ENCODE measurements around the gene CDH24. TPM values are rescaled to one million over a fixed set of nuclear protein-coding genes. Genes with fewer than 3 reads are reported as not detected.

Gene CDH24
- total and polyA plus RNA-seq, 2 of the 13 experiments (the other 11 are each of a cell fraction or from before 2014, with no cell fraction given) = 0.69 to 0.99 TPM

GRCh38 chr14:23094666-23095195 lies 37.4 kb upstream of the CDH24 start, which contains the start of gene ACIN1 (continued):
- peak; percentile 54 for TF ChIP-seq HMGXB3 (CRISPR knock-in tag; IDR thresholded peaks at IDR 0.05; ENCODE audit: borderline replicate concordance)
- peak; percentile 82 for TF ChIP-seq ZNF281 (CRISPR knock-in tag; IDR thresholded peaks at IDR 0.05; ENCODE audit: borderline replicate concordance)
- peak; percentile 94; the same call in 1 of the 2 replicates for TF ChIP-seq ZNF775 (CRISPR knock-in tag; IDR thresholded peaks at IDR 0.05; ENCODE audit: borderline replicate concordance)
- TF ChIP-seq ZSCAN5A (CRISPR knock-in tag; IDR thresholded peaks at IDR 0.05; ENCODE audit: borderline replicate concordance) = peak; percentile 98
- TF ChIP-seq ZNF784 (CRISPR knock-in tag; IDR thresholded peaks at IDR 0.05; ENCODE audit: borderline replicate concordance) = peak; percentile 96; the same call in 1 of the 2 replicates
- peak; percentile 99; the same call in 1 of the 2 replicates for TF ChIP-seq ZNF598 (CRISPR knock-in tag; IDR thresholded peaks at IDR 0.05; ENCODE audit: borderline replicate concordance)
- peak; percentile 77; the same call in 1 of the 2 replicates for TF ChIP-seq GZF1 (CRISPR knock-in tag; IDR thresholded peaks at IDR 0.05)
- TF ChIP-seq SIN3B (IDR thresholded peaks at IDR 0.05; ENCODE audit: low read length) = peak; percentile 74; the same call in 1 of the 2 replicates
- TF ChIP-seq ZNF362 (CRISPR knock-in tag; IDR thresholded peaks at IDR 0.05; ENCODE audit: borderline replicate concordance) = peak; percentile 86
- 0 out of 2 replicates have a peak, but pooled peaks have one; percentile 30 for TF ChIP-seq RFX3 (CRISPR knock-in tag; IDR thresholded peaks at IDR 0.05)
- TF ChIP-seq THAP7 (CRISPR knock-in tag; IDR thresholded peaks at IDR 0.05) = no peak
- TF ChIP-seq IKZF5 (CRISPR knock-in tag; IDR thresholded peaks at IDR 0.05) = peak; percentile 94
- peak; percentile 96 for TF ChIP-seq ZNF709 (CRISPR knock-in tag; IDR thresholded peaks at IDR 0.05)
- peak; percentile 99 for TF ChIP-seq ZNF678 (CRISPR knock-in tag; IDR thresholded peaks at IDR 0.05)
- TF ChIP-seq ZBTB8A (CRISPR knock-in tag; IDR thresholded peaks at IDR 0.05; ENCODE audit: borderline replicate concordance, low read depth) = peak; percentile 98
